Erythroblast (primary cell): ENCODE data around the gene COG5.

Experiments used
- GATA1 ChIP-seq: IDR thresholded peaks from 2 replicates; pipeline ENCODE4 v1.6.1; 2011; ENCODE audit warnings: low read depth, mild to moderate bottlenecking, control low read depth, low read length, moderate library complexity
- POLR2A ChIP-seq: IDR thresholded peaks from 2 replicates; pipeline ENCODE4 v1.6.1; 2011; ENCODE audit warnings: mild to moderate bottlenecking, low read length

DNA sequence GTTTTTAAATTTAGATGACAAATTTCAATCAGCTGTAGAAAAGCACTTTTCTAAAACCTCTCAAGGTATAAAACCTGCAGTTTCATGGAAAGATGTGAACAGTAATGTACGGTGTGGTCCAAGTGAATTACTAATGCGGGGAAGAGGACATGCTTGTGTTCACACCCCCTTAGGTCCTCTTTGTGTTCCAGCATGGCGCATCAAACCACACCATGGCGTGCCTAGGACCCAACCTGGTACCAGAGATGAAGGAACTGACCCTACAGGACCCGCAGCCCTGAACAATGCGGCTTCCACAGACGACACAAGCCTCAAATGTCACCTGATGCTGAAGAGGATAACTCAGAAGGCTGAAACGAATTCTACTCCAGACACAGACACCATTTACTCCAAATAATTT is 175.1 kb downstream of the COG5 start:
- TF ChIP-seq POLR2A (no peak), GATA1 (no peak)
